NCI-H2081 treated with DMSO at 0.1 percent for 48 hours (cell line): ENCODE results near the gene NEFH.

Experiments
- DNase-seq: peaks from one replicate; lab custom pipeline; 2025; lab: John Stamatoyannopoulos, UW

Gene NEFH

DNA sequence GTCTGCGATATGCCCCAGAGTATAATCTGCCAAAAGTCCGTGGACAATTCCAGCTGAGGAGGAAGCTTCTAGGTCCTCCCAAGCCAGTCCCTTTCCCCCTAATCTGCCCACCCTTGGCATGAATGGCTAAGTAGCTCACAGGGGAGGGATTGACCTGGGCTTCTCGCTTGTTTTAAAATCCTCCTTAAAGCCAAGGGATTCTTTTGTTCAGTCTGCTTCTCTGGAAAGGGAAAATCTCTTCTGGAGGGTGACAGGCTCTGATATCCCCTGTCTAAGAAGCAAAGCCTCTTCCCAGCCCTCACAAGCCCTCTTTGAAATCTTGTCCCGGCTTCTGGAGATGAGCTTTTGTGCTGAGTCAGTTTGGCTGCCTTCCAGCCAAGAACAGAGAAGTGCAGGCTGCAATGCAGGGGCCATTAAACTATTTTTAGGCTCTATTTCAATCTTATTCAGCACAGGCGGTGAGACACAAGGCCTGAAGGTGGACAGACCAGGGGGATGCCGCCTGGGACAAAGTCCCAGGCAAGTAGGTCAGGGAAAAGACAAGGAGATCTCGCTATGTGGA, 23.9 kb downstream of the NEFH start:
- DNase-seq: no peak

DNA sequence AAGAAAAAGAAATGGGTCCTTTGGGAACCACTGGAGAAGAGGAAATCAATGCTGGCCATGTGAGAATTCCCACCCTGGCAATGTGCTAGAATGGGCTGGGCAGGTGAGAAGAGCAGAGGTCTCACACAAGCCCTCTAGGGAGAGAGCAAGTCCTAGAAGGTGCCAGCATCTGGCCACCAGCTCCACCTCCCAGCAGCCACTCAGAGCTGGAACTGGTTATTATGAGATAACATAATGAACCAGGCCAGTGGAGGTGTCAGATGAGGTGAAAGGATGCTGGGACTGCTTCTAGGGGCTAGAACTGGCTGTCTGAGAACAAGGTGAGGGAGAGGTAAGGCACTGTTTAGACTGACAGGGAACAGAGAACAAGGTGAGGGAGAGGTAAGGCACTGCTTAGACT, 29.3 kb downstream of the NEFH start:
- DNase-seq: no peak

- DNase-seq: no peak
These were observed 29.8 kb downstream of the NEFH start for GRCh38 chr22:29509815-29510214.

DNA sequence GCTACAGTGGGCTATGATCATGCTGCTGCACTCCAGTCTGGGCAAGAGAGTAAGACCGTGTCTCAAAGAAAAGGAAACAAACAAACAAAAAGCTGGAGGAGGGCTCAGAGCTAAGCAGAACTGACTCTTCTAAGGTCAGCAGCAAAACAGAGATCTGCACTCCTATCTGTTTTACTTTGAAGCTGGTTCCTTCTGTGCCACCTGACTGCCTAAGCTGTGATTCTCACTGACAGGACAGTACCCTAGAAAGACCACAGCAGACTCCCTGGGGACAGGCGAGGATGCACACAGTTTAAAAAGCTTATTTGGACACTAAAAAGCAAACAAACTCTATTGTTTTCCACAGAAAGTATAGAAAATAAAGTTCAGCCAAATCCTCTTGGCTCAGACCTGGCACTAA, 30.5 kb downstream of the NEFH start:
- DNase-seq: no peak

DNA sequence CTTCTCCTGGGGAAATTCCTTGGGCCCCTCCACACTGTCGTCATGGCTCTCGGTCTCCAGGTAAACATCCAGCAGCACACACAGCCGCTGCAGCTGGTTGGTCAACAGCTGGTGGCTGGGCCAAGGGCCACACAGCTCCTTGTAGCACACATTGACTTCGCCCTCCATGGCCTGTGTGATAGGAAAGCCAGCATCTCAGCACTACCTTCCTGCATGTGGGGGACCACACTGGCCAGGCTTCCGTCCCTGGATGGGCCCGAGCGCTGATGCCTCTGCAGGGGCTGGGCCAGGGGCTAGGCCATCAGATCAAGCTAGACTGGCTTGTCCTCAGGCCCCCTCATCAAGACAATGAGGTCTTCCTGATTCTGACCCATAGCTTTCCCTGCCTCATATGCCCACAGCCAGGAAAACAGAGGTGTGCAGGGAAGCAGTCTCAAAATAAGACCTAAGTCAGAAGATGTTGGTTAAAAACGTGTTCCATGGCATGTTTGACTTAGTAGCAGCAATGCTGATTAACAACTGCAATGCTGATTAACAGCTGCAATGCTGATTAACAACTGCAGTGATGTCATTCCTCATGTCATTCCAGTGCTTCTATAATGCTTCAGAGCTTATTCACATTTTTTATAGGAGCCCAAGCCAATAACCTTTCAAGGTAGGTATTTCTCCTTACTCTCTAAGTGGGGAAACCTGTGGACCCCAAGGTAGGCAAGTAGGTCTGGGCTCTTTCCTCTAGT, 31.3 kb downstream of the NEFH start:
- no peak for DNase-seq

DNA sequence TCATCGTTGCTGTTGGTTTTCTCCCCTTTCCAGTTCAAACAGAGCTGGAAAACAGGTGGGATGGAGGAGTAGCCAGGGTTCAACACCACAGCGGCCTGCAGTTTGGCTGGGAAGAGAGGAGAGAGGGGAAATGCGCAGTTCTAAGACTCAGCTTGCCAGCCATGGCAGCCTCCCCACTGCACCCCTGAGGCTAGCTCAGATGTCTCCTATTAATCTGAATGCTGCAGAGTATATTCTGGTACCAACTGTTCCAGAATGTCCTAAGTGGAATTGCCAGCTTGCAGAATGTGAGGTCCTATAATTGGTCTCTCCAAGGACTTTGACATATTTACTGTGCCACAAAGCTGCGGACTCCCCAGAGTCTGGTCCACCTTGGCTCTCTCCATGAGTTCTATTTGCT, 32.0 kb downstream of the NEFH start:
- no peak for DNase-seq

GRCh38 chr22:29517215-29517908, 37.3 kb downstream of the NEFH start:
- no peak for DNase-seq

DNA sequence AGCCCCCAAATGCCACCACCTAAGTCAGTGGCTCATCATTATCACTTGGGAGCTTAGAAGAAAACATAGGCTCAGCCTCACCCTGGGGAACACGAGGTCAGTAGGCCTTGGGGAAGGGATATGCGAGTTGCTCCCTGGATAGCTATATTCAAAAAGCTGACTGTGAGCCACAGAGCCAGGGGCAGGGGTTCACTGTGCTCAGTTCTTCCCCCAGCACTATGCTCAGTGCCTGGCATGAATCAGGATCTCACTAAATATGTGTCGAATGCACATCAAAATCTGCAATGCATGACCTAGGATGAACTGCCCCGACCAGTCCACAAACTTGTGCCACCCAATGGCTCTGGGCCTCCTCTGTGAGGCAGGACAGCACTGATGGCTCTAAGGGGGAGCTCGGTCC, 38.4 kb downstream of the NEFH start:
- no peak for DNase-seq

- no peak for DNase-seq
These were observed 40.0 kb downstream of the NEFH start for GRCh38 chr22:29519996-29520395.

DNA sequence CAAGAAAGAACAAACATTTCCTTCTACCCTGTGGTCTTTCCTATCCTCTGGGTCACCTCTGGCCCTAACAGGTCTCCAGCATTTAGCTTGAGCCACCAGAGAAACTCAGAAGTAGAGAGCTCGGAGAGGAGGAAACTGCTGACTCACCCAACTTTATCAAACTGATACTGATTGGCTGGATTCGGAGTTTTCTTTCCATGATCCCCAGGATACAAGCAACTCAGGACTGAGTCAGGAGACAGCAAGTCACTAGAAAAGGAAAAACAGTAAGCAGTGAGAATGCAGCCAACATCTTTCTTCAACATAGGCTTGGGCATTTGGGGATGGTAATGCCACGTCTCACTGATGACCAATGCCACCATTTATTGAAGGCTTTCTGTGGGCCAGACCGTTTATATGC, 40.8 kb downstream of the NEFH start:
- DNase-seq: no peak

GRCh38 chr22:29521526-29521925, 41.5 kb downstream of the NEFH start:
- no peak for DNase-seq

DNA sequence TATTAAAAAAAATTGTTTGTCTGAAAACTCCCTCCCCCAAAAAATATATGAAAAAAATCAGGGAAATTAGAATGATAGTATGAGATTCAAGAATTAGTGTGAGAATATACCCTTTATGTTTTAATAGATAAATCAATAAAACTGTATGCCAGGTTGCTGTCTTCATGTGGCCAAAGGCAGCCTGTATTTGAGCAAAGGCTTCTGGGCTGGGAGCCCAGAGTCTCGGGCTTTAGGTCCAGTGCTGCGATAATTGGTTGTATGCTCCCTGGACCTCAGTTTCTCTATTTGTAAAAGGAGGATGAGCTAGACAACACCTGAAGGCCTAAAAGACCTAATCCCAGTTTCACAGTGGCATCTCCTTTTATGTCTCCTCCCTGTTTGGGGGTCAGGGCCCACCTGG, 43.7 kb downstream of the NEFH start:
- DNase-seq: no peak

- no peak for DNase-seq
These were observed 44.6 kb downstream of the NEFH start for GRCh38 chr22:29524442-29525191.

GRCh38 chr22:29528144-29528543, 48.1 kb downstream of the NEFH start:
- DNase-seq: no peak

GRCh38 chr22:29530716-29531115, 50.7 kb downstream of the NEFH start:
- no peak for DNase-seq

DNA sequence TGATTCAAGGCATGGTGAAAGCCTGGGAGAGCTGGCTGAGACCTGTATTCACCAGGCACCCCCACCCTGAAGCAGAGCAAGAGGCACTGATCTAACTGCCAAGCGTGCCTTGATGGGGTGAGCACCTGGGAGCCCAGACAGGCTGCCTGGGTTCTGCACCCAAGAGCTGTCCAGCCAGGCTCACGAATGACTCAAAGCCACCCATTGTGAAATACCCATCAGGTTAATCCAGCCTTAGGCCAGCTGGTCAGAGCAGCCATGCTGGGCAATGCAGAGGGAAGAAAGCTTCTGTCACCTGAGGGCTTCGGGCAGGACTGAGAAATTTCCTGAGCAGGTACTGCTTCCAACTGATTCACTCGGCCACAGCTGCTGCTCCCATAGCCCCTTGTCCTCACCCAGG, 51.4 kb downstream of the NEFH start:
- no peak for DNase-seq

DNA sequence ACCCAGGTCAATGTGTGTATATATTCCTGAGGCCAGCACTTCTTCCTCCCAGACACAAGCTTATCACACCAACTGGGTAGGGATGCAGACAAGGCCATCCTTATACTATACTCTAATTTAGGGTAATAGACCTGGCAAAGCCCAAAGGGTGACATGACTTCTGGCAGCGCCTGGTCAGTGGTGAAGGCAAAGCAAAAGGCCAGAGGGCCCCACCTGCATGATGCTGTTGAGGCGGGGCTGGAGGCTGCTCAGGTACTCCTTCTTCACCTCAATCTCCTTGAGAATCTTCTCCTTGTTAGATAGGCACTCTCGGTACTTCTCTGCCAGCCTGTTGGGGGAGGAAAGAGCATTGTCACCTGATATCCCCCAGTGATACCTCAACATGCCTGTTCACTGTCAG, 56.4 kb downstream of the NEFH start:
- no peak for DNase-seq

DNA sequence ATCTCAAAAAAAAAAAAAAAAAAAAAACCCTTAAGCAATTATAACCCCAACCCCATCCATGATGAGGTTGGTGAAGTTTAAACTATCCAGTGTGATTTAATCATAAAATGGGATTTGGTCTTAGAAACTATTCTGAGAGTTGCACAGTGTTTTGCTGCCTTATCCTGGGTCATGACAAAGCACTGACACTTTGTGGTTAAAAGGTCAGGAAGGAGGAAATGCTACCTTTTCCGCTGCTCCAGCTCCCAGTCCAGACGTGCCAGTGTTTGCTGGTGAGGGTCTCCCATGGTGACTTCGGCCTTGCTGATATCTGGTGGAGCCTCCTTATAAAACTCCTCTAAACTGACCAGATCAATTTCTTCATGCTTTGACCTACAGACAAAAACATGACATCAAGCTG, 59.1 kb downstream of the NEFH start:
- no peak for DNase-seq
